Hepatocyte (in vitro differentiated cells): ENCODE measurements around the gene CAMKK2. TPM values are rescaled to one million over a fixed set of nuclear protein-coding genes. Genes with fewer than 3 reads are reported as not detected.

Experiments
- DNase-seq: peaks from one replicate; pipeline ENCODE4 v3.0.0-alpha.2; 2016; ENCODE audit warnings: low spot score
- H2AFZ ChIP-seq: fragments of 200-600 bp; sonication (generic); 2 replicates; pipeline ENCODE4 v1.6.0; 2016; ENCODE audit warnings: antibody characterized with exemption, mild to moderate bottlenecking
- H3K27ac ChIP-seq: fragments of 200-600 bp; sonication (generic); 2 replicates; pipeline ENCODE4 v1.5.1; 2016; ENCODE audit warnings: mild to moderate bottlenecking
- H3K27me3 ChIP-seq: fragments of 200-600 bp; sonication (generic); 2 replicates; pipeline ENCODE4 v1.6.1; 2016
- H3K36me3 ChIP-seq: fragments of 200-600 bp; sonication (generic); replicated peaks from 2 replicates; pipeline ENCODE4 v1.5.1; 2016; ENCODE audit warnings: low read depth; ENCODE audit not compliant: insufficient read depth
- H3K4me1 ChIP-seq: fragments of 200-600 bp; sonication (generic); 2 replicates; pipeline ENCODE4 v1.5.1; 2016; ENCODE audit warnings: mild to moderate bottlenecking, moderate library complexity; ENCODE audit not compliant: insufficient read depth
- H3K4me2 ChIP-seq: fragments of 200-600 bp; sonication (generic); 2 replicates; pipeline ENCODE4 v1.6.0; 2016
- H3K4me3 ChIP-seq: fragments of 200-600 bp; sonication (generic); 2 replicates; pipeline ENCODE4 v1.5.1; 2016; ENCODE audit warnings: mild to moderate bottlenecking
- H3K79me2 ChIP-seq: fragments of 200-600 bp; sonication (generic); 2 replicates; pipeline ENCODE4 v1.6.0; 2017; ENCODE audit warnings: mild to moderate bottlenecking
- H3K9me2 ChIP-seq: fragments of 200-600 bp; sonication (generic); replicated peaks from 2 replicates; pipeline ENCODE4 v1.6.0; 2017; ENCODE audit warnings: mild to moderate bottlenecking; ENCODE audit not compliant: insufficient read depth
- H3K9me3 ChIP-seq: fragments of 200-600 bp; sonication (generic); 2 replicates; pipeline ENCODE4 v1.5.1; 2016; ENCODE audit warnings: low read depth, mild to moderate bottlenecking
- H4K20me1 ChIP-seq: fragments of 200-600 bp; sonication (generic); 2 replicates; pipeline ENCODE4 v1.6.0; 2016; ENCODE audit warnings: mild to moderate bottlenecking; ENCODE audit not compliant: insufficient read depth, poor library complexity, severe bottlenecking
- CTCF ChIP-seq: fragments of 200-600 bp; sonication (generic); IDR thresholded peaks from 2 replicates; pipeline ENCODE4 v1.5.1; 2016; ENCODE audit warnings: antibody characterized with exemption, mild to moderate bottlenecking; ENCODE audit not compliant: poor library complexity
- EZH2 ChIP-seq: fragments of 200-600 bp; sonication (generic); IDR thresholded peaks from 2 replicates; pipeline ENCODE4 v1.6.1; 2016; ENCODE audit warnings: antibody characterized with exemption, mild to moderate bottlenecking, borderline replicate concordance
- EZH2phosphoT487 ChIP-seq: fragments of 200-600 bp; sonication (generic); IDR thresholded peaks from one replicate; pipeline ENCODE4 v1.6.1; 2018; ENCODE audit warnings: antibody characterized with exemption, mild to moderate bottlenecking, low read depth, moderate library complexity; ENCODE audit not compliant: unreplicated experiment, severe bottlenecking
- WGBS: methylation state at CpG from one replicate; pipeline ENCODE4 v1.1.6; 2016; ENCODE audit warnings: low lambda C conversion rate; ENCODE audit errors: missing lambda C conversion rate; 5-methylcytosine and 5-hydroxymethylcytosine counted together
- polyA plus RNA-seq: library from polyadenylated mRNA; unstranded; fragments of >200 nt; fragmentation: Nextera tagmentation; extraction: Ambion mirVana; gene quantifications from 2 replicates; pipeline ENCODE4 v1.2.1, GENCODE V29; 2016
- total RNA-seq: library from RNA; depleted of rRNA; stranded (reverse); fragments of >200 nt; gene quantifications from 2 replicates; pipeline ENCODE4 v1.2.3, GENCODE V29; 2014

CAMKK2 gene
- total and polyA plus RNA-seq, 2 experiments from 2014 or later = 21.5 to 21.9 TPM

- H3K4me2 ChIP-seq = no peak overlapping the region
- H4K20me1 ChIP-seq = no peaks in the 10 kb centered on the region
- no peaks in the 10 kb centered on the region for H3K36me3 ChIP-seq
- no peak for TF ChIP-seq EZH2
- TF ChIP-seq EZH2phosphoT487 = no peak
- TF ChIP-seq CTCF = no peak
- no peak overlapping the region for H3K27ac ChIP-seq
- H3K4me1 ChIP-seq = no peaks in the 10 kb centered on the region
- no peaks in the 10 kb centered on the region for H3K79me2 ChIP-seq
- no peaks in the 10 kb centered on the region for H3K9me3 ChIP-seq
- H2AFZ ChIP-seq = no peak overlapping the region
- no peaks in the 10 kb centered on the region for H3K9me2 ChIP-seq
- H3K27me3 ChIP-seq = no peaks in the 10 kb centered on the region
- DNase-seq = no peak
- H3K4me3 ChIP-seq = no peak overlapping the region
- 89% methylated on average over 9 of the region's 9 CpGs for WGBS
These were observed 41.1 kb downstream of the CAMKK2 start for GRCh38 chr12:121255433-121255832.

GRCh38 chr12:121253638-121254335 is 42.7 kb downstream of the CAMKK2 start:
- Histone ChIP-seq H3K4me1 (no peaks in the 10 kb centered on the region), H3K9me2 (no peaks in the 10 kb centered on the region), H3K27me3 (no peaks in the 10 kb centered on the region), H4K20me1 (no peaks in the 10 kb centered on the region), H3K79me2 (no peaks in the 10 kb centered on the region), H3K27ac (no peak overlapping the region), H3K36me3 (no peaks in the 10 kb centered on the region), H2AFZ (no peak overlapping the region), H3K4me2 (no peak overlapping the region), H3K9me3 (no peaks in the 10 kb centered on the region), H3K4me3 (no peak overlapping the region)
- DNase-seq = no peak
- TF ChIP-seq EZH2 (no peak), EZH2phosphoT487 (no peak)
- WGBS = 98% methylated on average over 15 of the region's 15 CpGs

- Histone ChIP-seq H3K4me2 (no peak overlapping the region), H3K36me3 (no peaks in the 10 kb centered on the region), H3K9me3 (no peaks in the 10 kb centered on the region), H3K27ac (no peak overlapping the region), H3K9me2 (no peaks in the 10 kb centered on the region), H3K79me2 (no peaks in the 10 kb centered on the region), H3K4me3 (no peak overlapping the region), H4K20me1 (no peaks in the 10 kb centered on the region), H3K27me3 (no peaks in the 10 kb centered on the region), H2AFZ (no peak overlapping the region), H3K4me1 (no peaks in the 10 kb centered on the region)
- TF ChIP-seq EZH2 (no peak), EZH2phosphoT487 (no peak)
- WGBS = over 99% methylated on average over 9 of the region's 9 CpGs
- no peak for DNase-seq
These were observed 43.7 kb downstream of the CAMKK2 start for GRCh38 chr12:121252712-121253345.

GRCh38 chr12:121251838-121252237 is 44.7 kb downstream of the CAMKK2 start:
- H2AFZ ChIP-seq = no peak overlapping the region
- H3K9me3 ChIP-seq = no peaks in the 10 kb centered on the region
- no peak for DNase-seq
- 98% methylated on average over 2 of the region's 2 CpGs for WGBS
- TF ChIP-seq EZH2phosphoT487 = no peak
- TF ChIP-seq EZH2 = no peak
- H3K4me1 ChIP-seq = no peaks in the 10 kb centered on the region
- no peaks in the 10 kb centered on the region for H4K20me1 ChIP-seq
- no peaks in the 10 kb centered on the region for H3K79me2 ChIP-seq
- no peak overlapping the region for H3K4me3 ChIP-seq
- no peaks in the 10 kb centered on the region for H3K9me2 ChIP-seq
- no peak overlapping the region for H3K4me2 ChIP-seq
- no peaks in the 10 kb centered on the region for H3K27me3 ChIP-seq
- no peaks in the 10 kb centered on the region for H3K36me3 ChIP-seq
- no peak overlapping the region for H3K27ac ChIP-seq

- no peaks in the 10 kb centered on the region for H3K9me3 ChIP-seq
- no peaks in the 10 kb centered on the region for H4K20me1 ChIP-seq
- H3K79me2 ChIP-seq = no peaks in the 10 kb centered on the region
- TF ChIP-seq EZH2phosphoT487 (no peak), CTCF (no peak), EZH2 (no peak)
- no peak overlapping the region for H3K4me3 ChIP-seq
- WGBS = 86% methylated on average over 14 of the region's 14 CpGs
- no peak overlapping the region for H2AFZ ChIP-seq
- H3K9me2 ChIP-seq = no peaks in the 10 kb centered on the region
- no peaks in the 10 kb centered on the region for H3K27me3 ChIP-seq
- no peak for DNase-seq
- H3K4me2 ChIP-seq = no peak overlapping the region
- no peak overlapping the region for H3K27ac ChIP-seq
- H3K4me1 ChIP-seq = no peaks in the 10 kb centered on the region
- no peaks in the 10 kb centered on the region for H3K36me3 ChIP-seq
These were observed 46.1 kb downstream of the CAMKK2 start for GRCh38 chr12:121250359-121250758.
